ENCODE results near the gene OSGEP.

OSGEP gene

GRCh38 chr14:20472536-20473169 lies 18.0 kb upstream of the OSGEP start:
- in situ Hi-C loops (cut with MboI; ENCODE audit: low sequenced_read_pairs, unreplicated experiment) = no loop called here
- no peak for DNase-seq (ENCODE audit: low spot score)
- TF ChIP-seq, protein P1, sequence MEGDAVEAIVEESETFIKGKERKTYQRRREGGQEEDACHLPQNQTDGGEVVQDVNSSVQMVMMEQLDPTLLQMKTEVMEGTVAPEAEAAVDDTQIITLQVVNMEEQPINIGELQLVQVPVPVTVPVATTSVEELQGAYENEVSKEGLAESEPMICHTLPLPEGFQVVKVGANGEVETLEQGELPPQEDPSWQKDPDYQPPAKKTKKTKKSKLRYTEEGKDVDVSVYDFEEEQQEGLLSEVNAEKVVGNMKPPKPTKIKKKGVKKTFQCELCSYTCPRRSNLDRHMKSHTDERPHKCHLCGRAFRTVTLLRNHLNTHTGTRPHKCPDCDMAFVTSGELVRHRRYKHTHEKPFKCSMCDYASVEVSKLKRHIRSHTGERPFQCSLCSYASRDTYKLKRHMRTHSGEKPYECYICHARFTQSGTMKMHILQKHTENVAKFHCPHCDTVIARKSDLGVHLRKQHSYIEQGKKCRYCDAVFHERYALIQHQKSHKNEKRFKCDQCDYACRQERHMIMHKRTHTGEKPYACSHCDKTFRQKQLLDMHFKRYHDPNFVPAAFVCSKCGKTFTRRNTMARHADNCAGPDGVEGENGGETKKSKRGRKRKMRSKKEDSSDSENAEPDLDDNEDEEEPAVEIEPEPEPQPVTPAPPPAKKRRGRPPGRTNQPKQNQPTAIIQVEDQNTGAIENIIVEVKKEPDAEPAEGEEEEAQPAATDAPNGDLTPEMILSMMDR (IDR thresholded peaks at IDR 0.05; ENCODE audit: borderline replicate concordance, control extremely low read depth, extremely low read depth, insufficient read depth, missing control alignments) = no peak

DNA sequence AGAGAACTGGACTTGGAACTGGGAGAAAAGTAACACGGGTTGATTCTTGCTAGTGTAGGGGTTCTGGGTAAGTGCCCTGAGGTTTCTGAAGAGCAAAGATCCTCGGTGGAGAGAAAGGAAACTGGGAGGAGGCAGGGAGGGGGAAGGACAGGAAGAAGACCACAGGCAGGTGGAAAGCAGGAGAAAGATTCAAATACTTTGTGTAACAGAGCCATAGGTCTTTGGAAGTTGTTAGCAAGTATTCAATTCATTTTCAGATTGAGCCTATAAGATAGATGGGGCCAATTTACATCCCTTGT lies 15.9 kb upstream of the OSGEP start:
- in situ Hi-C loops (cut with MboI; ENCODE audit: low sequenced_read_pairs, unreplicated experiment) = no loop called here
- TF ChIP-seq, protein P1 (IDR thresholded peaks at IDR 0.05; ENCODE audit: borderline replicate concordance, control extremely low read depth, extremely low read depth, insufficient read depth, missing control alignments) = no peak
- DNase-seq (ENCODE audit: low spot score) = no peak

DNA sequence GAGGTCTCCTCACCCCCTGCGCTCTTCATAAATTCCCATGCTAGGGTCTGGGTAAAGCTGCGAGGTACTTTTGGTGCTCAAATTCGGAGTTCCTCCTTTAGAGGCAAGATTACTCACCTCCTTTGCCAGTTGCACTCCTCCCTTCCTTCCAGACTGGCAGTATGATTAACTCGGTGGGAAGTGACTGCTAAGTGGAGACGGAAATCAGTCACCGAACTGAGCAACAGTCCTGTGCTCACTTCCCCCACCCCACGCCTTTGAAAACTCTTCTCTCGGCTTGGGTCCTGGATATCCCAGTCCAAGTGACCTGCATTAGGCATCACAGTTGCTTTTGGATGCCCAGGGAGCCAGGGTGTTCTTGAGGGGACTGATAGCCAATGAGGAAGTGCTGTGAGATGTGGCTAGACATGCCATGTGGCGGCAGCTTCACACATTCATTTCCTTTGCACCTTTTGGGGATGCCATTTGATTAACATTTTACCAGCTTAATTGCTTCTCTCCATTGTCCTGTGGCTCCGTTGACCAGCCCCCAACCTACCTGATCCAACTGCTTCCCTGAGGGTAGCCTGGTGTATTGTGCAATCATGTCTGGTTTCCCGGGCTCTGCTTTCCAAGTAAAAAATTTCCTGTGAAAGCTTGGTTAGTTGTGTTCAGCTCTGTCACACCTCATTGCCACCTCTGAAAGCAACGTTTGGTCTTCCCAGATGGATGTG lies 15.4 kb upstream of the OSGEP start:
- in situ Hi-C loops (cut with MboI; ENCODE audit: low sequenced_read_pairs, unreplicated experiment) = no loop called here
- DNase-seq (ENCODE audit: low spot score) = peak; percentile 49
- TF ChIP-seq, protein P1 (IDR thresholded peaks at IDR 0.05; ENCODE audit: borderline replicate concordance, control extremely low read depth, extremely low read depth, insufficient read depth, missing control alignments) = no peak

DNA sequence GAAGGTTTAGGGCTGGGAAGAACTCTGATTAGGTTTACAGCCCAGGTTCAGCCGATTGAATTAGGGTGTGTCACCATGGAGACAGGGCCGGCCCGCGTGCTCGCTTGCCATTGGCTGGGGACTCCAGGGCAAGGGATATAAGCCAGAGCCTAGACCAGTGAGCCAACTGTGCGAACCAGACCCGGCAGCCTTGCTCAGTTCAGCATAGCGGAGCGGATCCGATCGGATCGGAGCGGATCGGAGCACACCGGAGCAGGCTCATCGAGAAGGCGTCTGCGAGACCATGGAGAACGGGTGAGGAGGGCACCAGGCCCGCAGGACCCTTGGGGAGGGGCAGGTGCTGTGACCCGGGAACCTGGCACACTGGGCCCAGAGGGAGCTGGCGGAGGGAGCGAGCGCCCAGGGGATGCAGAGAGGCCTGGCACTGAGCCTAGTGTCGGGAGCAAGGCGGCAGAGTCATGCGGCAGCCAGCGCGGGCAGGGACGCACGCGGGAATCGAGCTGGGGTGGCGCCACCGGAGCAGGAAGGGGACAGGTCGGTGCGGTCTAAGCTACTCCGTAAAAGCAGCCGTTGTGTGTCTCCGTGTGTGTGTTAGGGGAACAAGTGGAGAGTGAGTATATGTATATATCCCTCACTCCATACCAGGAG lies 14.8 kb upstream of the OSGEP start, which contains the start of gene PNP:
Gene PNP, plus strand, starts transcription at position 165 of the 648 bp plus-strand sequence. Its CDS starts 119 bp downstream, at position 284.
- peak; percentile 96 for DNase-seq (ENCODE audit: low spot score)
- in situ Hi-C loops (cut with MboI; ENCODE audit: low sequenced_read_pairs, unreplicated experiment) = no loop called here
- TF ChIP-seq, protein P1 (IDR thresholded peaks at IDR 0.05; ENCODE audit: borderline replicate concordance, control extremely low read depth, extremely low read depth, insufficient read depth, missing control alignments) = no peak

DNA sequence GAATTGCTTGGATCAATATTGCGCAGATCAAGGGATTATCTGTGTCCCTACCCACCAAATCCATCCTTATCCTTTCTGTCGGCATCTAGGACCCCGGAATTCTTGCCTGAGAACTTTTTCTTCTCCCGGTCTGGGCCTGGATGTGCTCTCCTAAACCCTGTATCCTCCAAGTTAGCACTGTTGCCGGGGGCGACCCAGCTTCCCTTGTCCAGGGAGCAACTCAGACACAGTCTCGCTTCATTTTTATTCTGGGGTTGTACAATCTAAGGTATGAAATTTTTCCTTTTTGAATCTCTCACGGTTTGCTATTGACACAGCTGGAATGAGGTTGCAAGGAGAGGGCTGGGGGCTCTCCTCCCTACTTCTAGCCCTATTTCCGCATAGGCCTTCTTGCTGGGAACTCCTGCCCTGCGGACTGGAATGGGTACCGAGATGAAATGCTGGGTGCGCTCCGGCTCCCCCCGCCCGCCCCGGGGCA lies 14.2 kb upstream of the OSGEP start:
- in situ Hi-C loops (cut with MboI; ENCODE audit: low sequenced_read_pairs, unreplicated experiment) = no loop called here

More for the DNA sequence above, 14.2 kb upstream of the OSGEP start:
- TF ChIP-seq, protein P1 (IDR thresholded peaks at IDR 0.05; ENCODE audit: borderline replicate concordance, control extremely low read depth, extremely low read depth, insufficient read depth, missing control alignments) = no peak
- DNase-seq (ENCODE audit: low spot score) = peak; percentile 21

Measured in GM13976 (cell line).